ENCODE results near the gene CSNK1G3.

The CSNK1G3 gene

DNA sequence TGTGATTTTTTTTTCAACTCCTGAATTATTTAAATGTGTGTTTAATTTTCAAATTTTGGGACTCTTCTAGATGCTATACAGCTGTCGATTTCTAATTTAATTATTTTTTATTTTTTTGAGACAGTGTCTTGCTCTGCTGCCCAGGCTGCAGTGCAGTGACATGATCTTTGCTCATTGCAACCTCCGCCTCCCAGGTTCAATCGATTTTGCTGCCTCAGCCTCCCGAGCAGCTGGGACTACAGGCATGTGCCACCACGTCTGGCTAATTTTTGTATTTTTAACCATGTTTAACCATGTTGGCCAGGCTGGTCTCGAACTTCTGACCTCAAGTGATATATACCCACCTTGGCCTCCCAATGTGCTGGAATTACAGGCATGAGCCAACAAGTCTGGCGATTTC is 28.6 kb downstream of the CSNK1G3 start:
- H3K4me3 ChIP-seq (replicated peaks; ENCODE audit: low read depth, low read length): no peak overlapping the region
- no peak for DNase-seq (ENCODE audit: low read depth)
- TF ChIP-seq, protein P1, sequence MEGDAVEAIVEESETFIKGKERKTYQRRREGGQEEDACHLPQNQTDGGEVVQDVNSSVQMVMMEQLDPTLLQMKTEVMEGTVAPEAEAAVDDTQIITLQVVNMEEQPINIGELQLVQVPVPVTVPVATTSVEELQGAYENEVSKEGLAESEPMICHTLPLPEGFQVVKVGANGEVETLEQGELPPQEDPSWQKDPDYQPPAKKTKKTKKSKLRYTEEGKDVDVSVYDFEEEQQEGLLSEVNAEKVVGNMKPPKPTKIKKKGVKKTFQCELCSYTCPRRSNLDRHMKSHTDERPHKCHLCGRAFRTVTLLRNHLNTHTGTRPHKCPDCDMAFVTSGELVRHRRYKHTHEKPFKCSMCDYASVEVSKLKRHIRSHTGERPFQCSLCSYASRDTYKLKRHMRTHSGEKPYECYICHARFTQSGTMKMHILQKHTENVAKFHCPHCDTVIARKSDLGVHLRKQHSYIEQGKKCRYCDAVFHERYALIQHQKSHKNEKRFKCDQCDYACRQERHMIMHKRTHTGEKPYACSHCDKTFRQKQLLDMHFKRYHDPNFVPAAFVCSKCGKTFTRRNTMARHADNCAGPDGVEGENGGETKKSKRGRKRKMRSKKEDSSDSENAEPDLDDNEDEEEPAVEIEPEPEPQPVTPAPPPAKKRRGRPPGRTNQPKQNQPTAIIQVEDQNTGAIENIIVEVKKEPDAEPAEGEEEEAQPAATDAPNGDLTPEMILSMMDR (IDR thresholded peaks at IDR 0.05; ENCODE audit: low read length, missing control alignments): no peak

DNA sequence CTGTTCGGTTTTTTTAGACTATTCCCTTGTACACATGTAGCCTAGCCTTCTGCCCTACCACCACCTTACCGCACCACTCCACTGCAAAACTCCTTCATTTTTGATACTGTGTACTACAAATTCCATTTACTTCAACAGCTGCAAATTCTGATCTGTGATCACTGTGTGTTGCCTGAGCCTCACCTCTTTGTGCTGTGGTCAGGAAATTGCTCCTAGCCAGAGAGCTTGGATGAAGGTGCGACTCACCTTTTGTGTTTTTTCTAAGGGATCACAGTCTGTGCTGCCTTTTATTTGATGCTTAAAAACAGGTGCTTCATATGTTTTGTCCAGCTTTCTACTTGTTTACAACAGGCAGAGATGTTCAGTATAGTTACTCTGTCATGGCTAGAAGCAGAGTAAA is 31.5 kb downstream of the CSNK1G3 start:
- DNase-seq (ENCODE audit: low read depth): no peak
- H3K4me3 ChIP-seq (replicated peaks; ENCODE audit: low read depth, low read length): no peak overlapping the region
- TF ChIP-seq, protein P1 (IDR thresholded peaks at IDR 0.05; ENCODE audit: low read length, missing control alignments): no peak

DNA sequence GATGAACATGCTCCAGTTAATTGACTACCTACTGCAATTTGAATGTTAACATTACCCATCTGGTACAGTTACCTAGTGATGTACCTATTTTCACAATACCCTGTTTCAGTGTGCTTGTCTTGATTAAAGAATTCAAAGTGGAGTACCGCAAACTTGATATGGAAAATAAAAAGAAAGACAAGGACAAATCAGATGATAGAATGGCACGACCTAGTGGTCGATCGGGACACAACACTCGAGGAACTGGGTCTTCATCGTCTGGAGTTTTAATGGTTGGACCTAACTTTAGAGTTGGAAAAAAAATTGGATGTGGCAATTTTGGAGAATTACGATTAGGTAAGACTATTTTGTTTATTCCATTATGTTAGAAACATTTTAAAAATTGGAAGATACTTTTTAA is 33.5 kb downstream of the CSNK1G3 start:
- TF ChIP-seq, protein P1 (IDR thresholded peaks at IDR 0.05; ENCODE audit: low read length, missing control alignments): peak; percentile 52
- H3K4me3 ChIP-seq (replicated peaks; ENCODE audit: low read depth, low read length): no peak overlapping the region
- peak; percentile 48 for DNase-seq (ENCODE audit: low read depth)

DNA sequence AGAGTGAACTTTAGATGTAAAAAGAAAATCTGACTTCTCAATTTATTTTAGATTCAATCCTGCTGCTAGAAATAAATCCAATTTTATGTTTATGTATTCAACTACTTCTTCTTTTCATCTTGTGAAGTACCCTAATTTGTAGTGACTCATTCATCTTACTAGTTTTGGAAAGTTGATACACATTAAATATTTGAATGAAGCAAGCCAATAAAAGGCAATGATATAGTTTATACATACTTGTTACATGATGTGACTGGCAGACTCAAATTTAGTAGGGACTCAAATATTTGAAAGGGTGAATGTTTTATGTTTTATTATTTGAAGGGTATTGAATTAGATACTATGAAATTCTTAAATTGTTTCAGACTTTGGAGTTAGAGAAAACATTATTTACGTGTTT is 34.7 kb downstream of the CSNK1G3 start:
- H3K4me3 ChIP-seq (replicated peaks; ENCODE audit: low read depth, low read length): no peak overlapping the region
- TF ChIP-seq, protein P1 (IDR thresholded peaks at IDR 0.05; ENCODE audit: low read length, missing control alignments): no peak
- no peak for DNase-seq (ENCODE audit: low read depth)

DNA sequence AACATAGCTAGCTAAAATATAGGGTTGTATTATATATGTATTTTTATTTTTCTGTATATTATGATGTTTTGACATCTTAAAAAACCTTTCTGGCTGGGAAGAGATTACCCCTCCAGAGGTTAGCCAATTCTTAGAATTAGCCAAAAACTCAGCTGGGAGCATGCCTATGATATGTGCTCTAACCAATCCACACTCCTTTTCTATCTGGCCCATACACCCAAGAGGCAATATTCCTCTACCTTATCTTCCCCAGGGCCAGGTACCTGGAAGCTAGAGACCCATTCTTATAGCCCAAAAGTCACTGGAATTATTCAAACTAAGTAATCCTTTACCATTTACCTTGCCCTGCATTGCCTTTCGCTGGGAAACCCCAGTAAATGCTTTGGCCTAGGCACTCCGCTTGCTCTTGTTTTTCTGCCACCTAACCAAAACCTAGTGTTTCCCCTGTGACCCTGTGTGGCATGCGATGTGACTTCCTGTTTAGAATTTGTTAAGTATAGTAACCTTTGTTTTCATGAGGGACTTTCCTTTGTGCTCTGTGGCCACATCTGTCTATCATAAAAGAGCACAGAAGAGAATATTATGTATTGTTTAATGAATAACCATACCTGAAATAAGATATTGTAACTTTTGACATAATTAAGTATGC is 37.4 kb downstream of the CSNK1G3 start:
- H3K4me3 ChIP-seq (replicated peaks; ENCODE audit: low read depth, low read length): no peak overlapping the region
- no peak for DNase-seq (ENCODE audit: low read depth)
- TF ChIP-seq, protein P1 (IDR thresholded peaks at IDR 0.05; ENCODE audit: low read length, missing control alignments): no peak

DNA sequence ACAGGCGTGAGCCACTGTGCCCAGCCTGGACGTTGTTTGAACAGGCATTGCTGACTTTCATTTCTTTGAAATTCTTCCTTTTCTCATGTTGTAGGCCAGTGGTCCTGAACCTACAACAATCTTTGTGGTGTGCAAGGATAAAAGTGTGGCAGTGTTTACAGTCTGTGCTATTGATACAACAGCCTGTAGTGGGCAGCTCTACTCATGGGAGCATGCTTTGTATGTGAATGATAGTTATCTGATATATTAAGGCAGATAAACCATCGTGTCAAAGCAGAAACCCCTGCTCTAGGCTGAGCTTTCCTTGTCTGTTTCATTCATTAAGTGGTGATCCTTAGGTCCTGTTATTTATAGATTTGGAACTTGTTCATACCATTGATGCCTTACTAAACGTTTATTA is 42.6 kb downstream of the CSNK1G3 start:
- TF ChIP-seq, protein P1 (IDR thresholded peaks at IDR 0.05; ENCODE audit: low read length, missing control alignments): no peak
- no peak overlapping the region for H3K4me3 ChIP-seq (replicated peaks; ENCODE audit: low read depth, low read length)
- DNase-seq (ENCODE audit: low read depth): no peak

DNA sequence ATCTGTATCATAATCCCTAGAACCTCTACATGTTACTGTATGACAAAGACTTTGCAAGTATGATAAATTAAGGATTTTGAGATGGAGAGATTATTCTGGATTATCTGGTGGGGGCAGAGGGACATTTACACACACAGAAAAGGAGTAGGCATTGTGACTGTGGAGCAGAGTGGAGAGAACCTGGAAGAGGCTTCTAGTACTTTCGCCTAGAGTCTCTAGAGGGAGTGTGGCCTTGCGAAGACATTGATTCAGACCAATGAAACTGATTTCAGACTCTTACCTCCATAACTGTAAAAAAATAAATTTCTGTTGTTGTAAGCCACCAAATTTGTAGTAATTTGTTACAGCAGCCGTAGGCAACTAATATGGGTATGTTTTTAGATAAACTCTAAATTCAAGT is 45.9 kb downstream of the CSNK1G3 start:
- no peak overlapping the region for H3K4me3 ChIP-seq (replicated peaks; ENCODE audit: low read depth, low read length)
- DNase-seq (ENCODE audit: low read depth): no peak
- TF ChIP-seq, protein P1 (IDR thresholded peaks at IDR 0.05; ENCODE audit: low read length, missing control alignments): no peak

Data from fibroblast of pulmonary artery (primary cell).